ENCODE measurements around the gene PMEL. TPM values are rescaled to one million over a fixed set of nuclear protein-coding genes. Genes with fewer than 3 reads are reported as not detected.

The PMEL gene
- total and polyA plus RNA-seq, 9 of the 15 experiments (the other 6 are each of a cell fraction or from before 2014, with no cell fraction given), result 0.36 to 2.0 (median 0.98) TPM

DNA sequence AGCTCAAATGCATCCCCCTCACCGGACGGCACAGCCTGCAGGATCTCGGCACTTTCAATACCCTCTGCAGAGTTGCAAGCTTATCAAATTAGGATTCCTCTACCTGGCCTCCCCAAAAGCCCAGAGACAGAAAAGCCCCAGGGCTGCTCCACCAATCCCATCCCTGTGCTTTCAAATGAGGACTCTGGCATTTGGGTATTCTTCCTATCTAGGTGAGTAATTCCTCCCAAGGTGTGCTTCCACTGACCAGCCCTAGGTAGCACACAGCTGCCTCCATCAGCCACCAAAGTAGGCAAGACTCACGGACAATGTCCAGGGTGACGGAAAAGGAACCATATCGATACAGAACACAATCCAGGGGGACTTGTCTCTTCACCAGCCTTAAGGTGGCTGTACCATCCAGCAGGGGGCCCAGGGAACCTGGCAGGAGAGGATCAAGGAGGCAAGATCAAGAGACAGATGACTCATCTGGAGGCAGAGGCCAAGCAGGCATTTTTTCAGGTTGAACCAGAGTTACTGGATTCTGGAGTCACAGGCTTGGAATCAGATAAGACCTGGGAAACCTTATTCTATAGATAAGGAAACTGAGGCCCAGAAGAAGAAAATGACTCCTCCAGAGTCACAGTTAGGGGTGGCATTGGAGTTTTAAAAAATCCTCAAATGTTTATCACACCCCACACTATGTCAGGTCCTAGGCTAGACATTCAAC is 9.9 kb downstream of the PMEL start (continued):
- TF ChIP-seq, protein P1, sequence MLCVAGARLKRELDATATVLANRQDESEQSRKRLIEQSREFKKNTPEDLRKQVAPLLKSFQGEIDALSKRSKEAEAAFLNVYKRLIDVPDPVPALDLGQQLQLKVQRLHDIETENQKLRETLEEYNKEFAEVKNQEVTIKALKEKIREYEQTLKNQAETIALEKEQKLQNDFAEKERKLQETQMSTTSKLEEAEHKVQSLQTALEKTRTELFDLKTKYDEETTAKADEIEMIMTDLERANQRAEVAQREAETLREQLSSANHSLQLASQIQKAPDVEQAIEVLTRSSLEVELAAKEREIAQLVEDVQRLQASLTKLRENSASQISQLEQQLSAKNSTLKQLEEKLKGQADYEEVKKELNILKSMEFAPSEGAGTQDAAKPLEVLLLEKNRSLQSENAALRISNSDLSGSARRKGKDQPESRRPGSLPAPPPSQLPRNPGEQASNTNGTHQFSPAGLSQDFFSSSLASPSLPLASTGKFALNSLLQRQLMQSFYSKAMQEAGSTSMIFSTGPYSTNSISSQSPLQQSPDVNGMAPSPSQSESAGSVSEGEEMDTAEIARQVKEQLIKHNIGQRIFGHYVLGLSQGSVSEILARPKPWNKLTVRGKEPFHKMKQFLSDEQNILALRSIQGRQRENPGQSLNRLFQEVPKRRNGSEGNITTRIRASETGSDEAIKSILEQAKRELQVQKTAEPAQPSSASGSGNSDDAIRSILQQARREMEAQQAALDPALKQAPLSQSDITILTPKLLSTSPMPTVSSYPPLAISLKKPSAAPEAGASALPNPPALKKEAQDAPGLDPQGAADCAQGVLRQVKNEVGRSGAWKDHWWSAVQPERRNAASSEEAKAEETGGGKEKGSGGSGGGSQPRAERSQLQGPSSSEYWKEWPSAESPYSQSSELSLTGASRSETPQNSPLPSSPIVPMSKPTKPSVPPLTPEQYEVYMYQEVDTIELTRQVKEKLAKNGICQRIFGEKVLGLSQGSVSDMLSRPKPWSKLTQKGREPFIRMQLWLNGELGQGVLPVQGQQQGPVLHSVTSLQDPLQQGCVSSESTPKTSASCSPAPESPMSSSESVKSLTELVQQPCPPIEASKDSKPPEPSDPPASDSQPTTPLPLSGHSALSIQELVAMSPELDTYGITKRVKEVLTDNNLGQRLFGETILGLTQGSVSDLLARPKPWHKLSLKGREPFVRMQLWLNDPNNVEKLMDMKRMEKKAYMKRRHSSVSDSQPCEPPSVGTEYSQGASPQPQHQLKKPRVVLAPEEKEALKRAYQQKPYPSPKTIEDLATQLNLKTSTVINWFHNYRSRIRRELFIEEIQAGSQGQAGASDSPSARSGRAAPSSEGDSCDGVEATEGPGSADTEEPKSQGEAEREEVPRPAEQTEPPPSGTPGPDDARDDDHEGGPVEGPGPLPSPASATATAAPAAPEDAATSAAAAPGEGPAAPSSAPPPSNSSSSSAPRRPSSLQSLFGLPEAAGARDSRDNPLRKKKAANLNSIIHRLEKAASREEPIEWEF (CRISPR knock-in tag; IDR thresholded peaks at IDR 0.05), result no peak
- TF ChIP-seq XRCC5 (IDR thresholded peaks at IDR 0.05; ENCODE audit: low read depth, low read length) (0 out of 2 replicates have a peak, but pooled peaks have one; percentile 38), CBX8 (IDR thresholded peaks at IDR 0.05; ENCODE audit: borderline replicate concordance, extremely low read depth, low read depth, low read length, poor library complexity, severe bottlenecking) (no peak), JUND (IDR thresholded peaks at IDR 0.05; ENCODE audit: borderline replicate concordance, low read depth, low read length) (peak; percentile 92), JUND (tag; IDR thresholded peaks at IDR 0.05; ENCODE audit: borderline replicate concordance, low read depth, low read length) (peak; percentile 89; the same call in 2 of the 3 replicates), NFE2 (IDR thresholded peaks at IDR 0.05; ENCODE audit: low read depth) (peak; percentile 30; the same call in 1 of the 2 replicates), FOSL1 (tag; conservative IDR thresholded peaks at IDR 0.05) (peak; percentile 90), NCOA2 (IDR thresholded peaks at IDR 0.05; ENCODE audit: partially characterized antibody in 2 of 2) (no peak), ZFP36 (IDR thresholded peaks at IDR 0.05; ENCODE audit: low read depth, low read length, partially characterized antibody) (peak; percentile 92)
- TF ChIP-seq, protein P2, sequence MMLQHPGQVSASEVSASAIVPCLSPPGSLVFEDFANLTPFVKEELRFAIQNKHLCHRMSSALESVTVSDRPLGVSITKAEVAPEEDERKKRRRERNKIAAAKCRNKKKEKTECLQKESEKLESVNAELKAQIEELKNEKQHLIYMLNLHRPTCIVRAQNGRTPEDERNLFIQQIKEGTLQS (IDR thresholded peaks at IDR 0.05), result peak; percentile 87
- TF ChIP-seq, protein P2 (CRISPR knock-in tag; conservative IDR thresholded peaks at IDR 0.05), result no peak
- TF ChIP-seq, protein P3, sequence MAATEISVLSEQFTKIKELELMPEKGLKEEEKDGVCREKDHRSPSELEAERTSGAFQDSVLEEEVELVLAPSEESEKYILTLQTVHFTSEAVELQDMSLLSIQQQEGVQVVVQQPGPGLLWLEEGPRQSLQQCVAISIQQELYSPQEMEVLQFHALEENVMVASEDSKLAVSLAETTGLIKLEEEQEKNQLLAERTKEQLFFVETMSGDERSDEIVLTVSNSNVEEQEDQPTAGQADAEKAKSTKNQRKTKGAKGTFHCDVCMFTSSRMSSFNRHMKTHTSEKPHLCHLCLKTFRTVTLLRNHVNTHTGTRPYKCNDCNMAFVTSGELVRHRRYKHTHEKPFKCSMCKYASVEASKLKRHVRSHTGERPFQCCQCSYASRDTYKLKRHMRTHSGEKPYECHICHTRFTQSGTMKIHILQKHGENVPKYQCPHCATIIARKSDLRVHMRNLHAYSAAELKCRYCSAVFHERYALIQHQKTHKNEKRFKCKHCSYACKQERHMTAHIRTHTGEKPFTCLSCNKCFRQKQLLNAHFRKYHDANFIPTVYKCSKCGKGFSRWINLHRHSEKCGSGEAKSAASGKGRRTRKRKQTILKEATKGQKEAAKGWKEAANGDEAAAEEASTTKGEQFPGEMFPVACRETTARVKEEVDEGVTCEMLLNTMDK (IDR thresholded peaks at IDR 0.05; ENCODE audit: borderline replicate concordance, insufficient read depth, low read depth, low read length, poor library complexity, severe bottlenecking), result peak; percentile 43
- TF ChIP-seq, protein P4, sequence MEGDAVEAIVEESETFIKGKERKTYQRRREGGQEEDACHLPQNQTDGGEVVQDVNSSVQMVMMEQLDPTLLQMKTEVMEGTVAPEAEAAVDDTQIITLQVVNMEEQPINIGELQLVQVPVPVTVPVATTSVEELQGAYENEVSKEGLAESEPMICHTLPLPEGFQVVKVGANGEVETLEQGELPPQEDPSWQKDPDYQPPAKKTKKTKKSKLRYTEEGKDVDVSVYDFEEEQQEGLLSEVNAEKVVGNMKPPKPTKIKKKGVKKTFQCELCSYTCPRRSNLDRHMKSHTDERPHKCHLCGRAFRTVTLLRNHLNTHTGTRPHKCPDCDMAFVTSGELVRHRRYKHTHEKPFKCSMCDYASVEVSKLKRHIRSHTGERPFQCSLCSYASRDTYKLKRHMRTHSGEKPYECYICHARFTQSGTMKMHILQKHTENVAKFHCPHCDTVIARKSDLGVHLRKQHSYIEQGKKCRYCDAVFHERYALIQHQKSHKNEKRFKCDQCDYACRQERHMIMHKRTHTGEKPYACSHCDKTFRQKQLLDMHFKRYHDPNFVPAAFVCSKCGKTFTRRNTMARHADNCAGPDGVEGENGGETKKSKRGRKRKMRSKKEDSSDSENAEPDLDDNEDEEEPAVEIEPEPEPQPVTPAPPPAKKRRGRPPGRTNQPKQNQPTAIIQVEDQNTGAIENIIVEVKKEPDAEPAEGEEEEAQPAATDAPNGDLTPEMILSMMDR (IDR thresholded peaks at IDR 0.05 in 2 of 3, conservative IDR thresholded peaks at IDR 0.05 in 1 of 3; ENCODE audit: insufficient read depth in 2 of 3, low read depth in 1 of 3, low read length in 3 of 3), result peak; percentile 38 to 57 (median 49)
